Testis (tissue), 3 donors: ENCODE measurements around the gene RGMA. TPM values are rescaled to one million over a fixed set of nuclear protein-coding genes. Genes with fewer than 3 reads are reported as not detected.

Experiments used
- DNase-seq: peaks from one replicate; pipeline ENCODE4 v3.0.0-alpha.2; 2019
- H3K27ac ChIP-seq, 2 donors: fragments of 200-600 bp; sonication (generic); one replicate each; pipeline ENCODE4 v1.5.1; 2019
- H3K27me3 ChIP-seq: fragments of 200-600 bp; sonication (generic); one replicate; pipeline ENCODE4 v1.5.1; 2019
- H3K36me3 ChIP-seq: fragments of 200-600 bp; sonication (generic); one replicate; pipeline ENCODE4 v1.5.1; 2017; ENCODE audit warnings: low read depth; ENCODE audit errors: missing control alignments
- H3K4me1 ChIP-seq: fragments of 200-600 bp; sonication (generic); one replicate; pipeline ENCODE4 v1.5.1; 2019
- H3K4me3 ChIP-seq, 2 donors: fragments of 200-600 bp; sonication (generic); one replicate each; pipeline ENCODE4 v1.5.1; 2017 to 2019
- H3K9me3 ChIP-seq: fragments of 200-600 bp; sonication (generic); one replicate; pipeline ENCODE4 v1.5.1; 2017
- POLR2A ChIP-seq: fragments of 450-650 bp; IDR thresholded peaks from one replicate; pipeline ENCODE4 v1.6.1; 2017; ENCODE audit warnings: antibody characterized with exemption, mild to moderate bottlenecking, moderate library complexity
- WGBS, 2 donors: methylation state at CpG; one replicate each; pipeline ENCODE4 v1.1.5; 2018; 5-methylcytosine and 5-hydroxymethylcytosine counted together
- intact Hi-C: fragments of 100-400 bp; cut with DNase I; formaldehyde crosslinking; loops from one replicate; pipeline ENCODE4 v1.15.1; 2023; ENCODE audit warnings: low total_unique reads
- polyA plus RNA-seq: library from polyadenylated mRNA; stranded (reverse); fragments of 350-450 nt; fragmentation: Illumina TruSeq; extraction: RNeasy Lipid Tissue Mini Kit (QIAGEN cat#74804); gene quantifications from one replicate; pipeline ENCODE4 v1.2.3, GENCODE V29; 2014; ENCODE audit warnings: low read depth, low replicate concordance; ENCODE audit not compliant: insufficient read depth
- total RNA-seq, 2 donors: library from RNA; depleted of rRNA; stranded (reverse); fragments of >200 nt; gene quantifications; one replicate each; pipeline ENCODE4 v1.2.3, GENCODE V29; 2016
- TF ChIP-seq, protein P1 (sequence below), 3 experiments: fragments of 450-650 bp in 2 of 3; fragments of 200-600 bp in 1 of 3; sonication (generic) in 1 of 3; IDR thresholded peaks; one replicate each; pipeline ENCODE4 v1.5.1; 2016 to 2019; ENCODE audit warnings: antibody characterized with exemption in 3 of 3, mild to moderate bottlenecking in 2 of 3, moderate library complexity in 1 of 3

RGMA gene
- total and polyA plus RNA-seq, 3 donors from 2014 or later: 53.7 to 120 (median 65.4) TPM

DNA sequence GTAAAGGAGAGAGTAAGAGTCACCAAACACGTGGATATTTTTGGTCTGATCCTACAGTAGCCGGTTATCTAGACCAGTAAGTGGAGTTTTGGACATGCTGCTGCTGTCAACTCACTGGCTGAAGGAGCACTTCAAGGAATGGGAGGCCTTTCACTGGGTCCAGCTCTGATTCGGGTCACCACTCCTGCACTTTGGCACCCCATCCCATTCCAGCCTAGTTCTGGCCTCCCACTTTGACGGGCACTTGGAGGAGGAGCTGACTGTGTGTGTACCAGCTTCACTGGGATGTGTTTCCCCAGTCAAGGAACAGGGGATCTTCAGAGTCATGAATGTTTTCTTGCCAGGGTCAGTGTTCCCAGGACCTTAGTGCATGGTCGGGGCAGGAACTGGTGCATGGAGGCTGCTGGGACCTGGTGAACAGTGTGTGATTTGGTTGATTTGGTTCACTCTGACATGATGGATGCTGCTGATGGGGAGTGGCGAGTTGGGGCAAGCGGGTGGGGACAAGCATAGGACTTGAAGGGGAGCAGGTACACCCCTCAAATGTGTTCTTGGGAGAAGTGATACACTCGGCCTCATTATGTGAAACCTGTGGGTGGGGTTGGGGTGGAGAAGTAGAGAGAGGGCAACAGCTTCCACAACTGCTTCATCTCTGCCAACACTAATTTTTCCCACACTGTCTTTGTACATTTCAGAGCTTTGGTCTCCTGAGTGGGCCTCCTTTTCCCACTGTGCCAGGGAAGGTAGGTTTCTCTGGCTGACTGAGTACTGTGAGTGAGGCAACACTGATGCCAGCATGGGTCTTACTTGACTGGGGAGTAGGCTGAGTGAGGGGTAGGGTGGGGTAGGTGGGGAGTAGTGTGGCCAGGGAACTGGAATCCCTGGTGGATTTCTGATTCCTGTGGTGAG is 64.0 kb downstream of the RGMA start:
- Histone ChIP-seq H3K27me3 (no peaks in the 10 kb centered on the region), H3K36me3 (no peaks in the 10 kb centered on the region), H3K4me3 (no peak overlapping the region), H3K4me1 (peaks cover 31% of the 10 kb centered on the region), H3K27ac (no peak overlapping the region), H3K9me3 (no peaks in the 10 kb centered on the region)
- no peak for TF ChIP-seq POLR2A
- TF ChIP-seq, protein P1, sequence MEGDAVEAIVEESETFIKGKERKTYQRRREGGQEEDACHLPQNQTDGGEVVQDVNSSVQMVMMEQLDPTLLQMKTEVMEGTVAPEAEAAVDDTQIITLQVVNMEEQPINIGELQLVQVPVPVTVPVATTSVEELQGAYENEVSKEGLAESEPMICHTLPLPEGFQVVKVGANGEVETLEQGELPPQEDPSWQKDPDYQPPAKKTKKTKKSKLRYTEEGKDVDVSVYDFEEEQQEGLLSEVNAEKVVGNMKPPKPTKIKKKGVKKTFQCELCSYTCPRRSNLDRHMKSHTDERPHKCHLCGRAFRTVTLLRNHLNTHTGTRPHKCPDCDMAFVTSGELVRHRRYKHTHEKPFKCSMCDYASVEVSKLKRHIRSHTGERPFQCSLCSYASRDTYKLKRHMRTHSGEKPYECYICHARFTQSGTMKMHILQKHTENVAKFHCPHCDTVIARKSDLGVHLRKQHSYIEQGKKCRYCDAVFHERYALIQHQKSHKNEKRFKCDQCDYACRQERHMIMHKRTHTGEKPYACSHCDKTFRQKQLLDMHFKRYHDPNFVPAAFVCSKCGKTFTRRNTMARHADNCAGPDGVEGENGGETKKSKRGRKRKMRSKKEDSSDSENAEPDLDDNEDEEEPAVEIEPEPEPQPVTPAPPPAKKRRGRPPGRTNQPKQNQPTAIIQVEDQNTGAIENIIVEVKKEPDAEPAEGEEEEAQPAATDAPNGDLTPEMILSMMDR (IDR thresholded peaks at IDR 0.05): no peak
- no peak for DNase-seq
- WGBS, 2 donors: 77 to 91% methylated on average over 8 of the region's 8 CpGs
- intact Hi-C loops: no loop called here

DNA sequence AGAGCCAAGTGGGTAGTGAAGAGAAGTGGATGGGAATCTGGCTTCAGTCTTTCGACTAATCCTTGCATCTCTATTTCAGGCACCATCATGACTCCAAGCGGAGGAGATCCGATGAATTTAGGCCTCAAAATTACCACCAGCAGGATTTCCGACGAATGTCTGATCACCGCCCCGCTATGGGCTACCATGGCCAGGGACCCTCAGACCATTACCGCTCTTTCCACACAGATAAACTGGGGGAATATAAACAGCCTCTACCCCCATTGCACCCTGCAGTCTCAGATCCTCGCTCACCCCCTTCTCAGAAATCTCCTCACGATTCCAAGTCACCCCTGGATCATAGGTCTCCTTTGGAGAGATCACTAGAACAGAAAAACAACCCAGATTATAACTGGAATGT is 64.7 kb downstream of the RGMA start:
- intact Hi-C loops: no loop called here
- TF ChIP-seq, protein P1 (IDR thresholded peaks at IDR 0.05): no peak
- TF ChIP-seq POLR2A: no peak
- 95 to 96% methylated on average over 10 of the region's 10 CpGs for WGBS, 2 donors
- Histone ChIP-seq H3K27ac (no peak overlapping the region), H3K27me3 (no peaks in the 10 kb centered on the region), H3K36me3 (no peaks in the 10 kb centered on the region), H3K4me1 (peaks cover 24% of the 10 kb centered on the region), H3K9me3 (no peaks in the 10 kb centered on the region), H3K4me3 (no peak overlapping the region)
- DNase-seq: no peak

DNA sequence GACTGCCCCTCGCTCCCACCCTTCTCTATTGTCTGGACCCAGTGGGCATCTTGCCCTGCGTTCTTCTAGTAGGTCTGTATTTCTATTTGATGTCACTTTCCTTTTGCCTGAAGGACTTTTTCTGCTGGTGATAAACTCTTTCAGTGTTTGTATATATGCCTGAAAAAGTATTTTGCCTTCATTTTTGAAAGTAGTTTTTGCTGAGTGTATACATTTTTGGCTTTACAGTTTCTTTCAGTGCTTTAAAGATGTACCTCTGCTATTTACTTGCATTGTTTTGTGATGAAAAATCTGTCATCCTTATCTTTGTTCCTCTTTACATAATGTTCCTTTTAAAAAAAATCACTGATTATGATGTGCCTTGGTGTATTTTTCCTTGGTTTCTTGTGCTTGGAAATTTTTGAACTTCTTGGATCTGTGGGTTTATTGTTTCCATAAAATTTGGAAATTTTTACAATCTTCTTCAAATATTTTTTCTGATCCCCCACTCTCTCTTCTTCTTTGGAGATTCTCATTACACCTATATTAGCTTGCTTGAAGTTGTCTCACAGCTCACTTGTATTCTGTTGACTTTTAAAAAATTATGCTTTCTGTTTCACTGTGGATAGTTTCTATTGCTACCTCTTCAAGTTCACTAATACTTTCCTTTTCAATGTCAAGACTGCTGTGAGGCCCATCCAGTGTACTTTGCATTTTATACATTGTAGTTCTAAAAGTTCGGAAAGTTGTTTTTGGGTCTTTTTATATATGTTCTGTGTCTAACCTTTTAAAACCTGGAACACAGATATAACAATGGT is 67.8 kb downstream of the RGMA start:
- no peaks in the 10 kb centered on the region for H3K36me3 ChIP-seq
- TF ChIP-seq, protein P1 (IDR thresholded peaks at IDR 0.05): no peak
- no peak for TF ChIP-seq POLR2A
- intact Hi-C loops: no loop called here
- DNase-seq: no peak
- H3K9me3 ChIP-seq: no peaks in the 10 kb centered on the region
- no peak overlapping the region for H3K4me3 ChIP-seq
- H3K4me1 ChIP-seq: no peaks in the 10 kb centered on the region
- no peak overlapping the region for H3K27ac ChIP-seq
- H3K27me3 ChIP-seq: no peaks in the 10 kb centered on the region
- WGBS, 2 donors: 83 to 84% methylated on average over 3 of the region's 3 CpGs

DNA sequence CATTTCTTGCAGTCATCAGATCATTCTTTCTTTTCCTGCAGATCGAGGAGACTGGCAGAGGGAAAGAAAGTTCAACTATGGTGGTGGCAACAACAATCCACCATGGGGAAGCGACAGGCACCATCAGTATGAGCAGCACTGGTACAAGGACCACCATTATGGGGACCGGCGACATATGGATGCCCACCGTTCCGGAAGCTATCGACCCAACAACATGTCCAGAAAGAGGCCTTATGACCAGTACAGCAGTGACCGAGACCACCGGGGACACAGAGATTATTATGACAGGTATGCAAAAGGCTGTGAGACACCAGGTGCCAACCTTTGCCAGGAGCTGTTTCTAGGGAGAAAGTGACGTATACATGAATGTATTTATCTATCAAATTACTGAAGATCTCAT is 69.0 kb downstream of the RGMA start:
- no peaks in the 10 kb centered on the region for H3K36me3 ChIP-seq
- no peaks in the 10 kb centered on the region for H3K27me3 ChIP-seq
- H3K4me3 ChIP-seq: no peak overlapping the region
- 96 to 98% methylated on average over 10 of the region's 10 CpGs for WGBS, 2 donors
- DNase-seq: no peak
- TF ChIP-seq, protein P1 (IDR thresholded peaks at IDR 0.05): no peak
- TF ChIP-seq POLR2A: no peak
- intact Hi-C loops: no loop called here
- no peak overlapping the region for H3K27ac ChIP-seq
- no peaks in the 10 kb centered on the region for H3K9me3 ChIP-seq
- no peaks in the 10 kb centered on the region for H3K4me1 ChIP-seq
